MM.1S (cell line): ENCODE data around the gene GNLY.
"Not testable (repeated sequence)": the region's sequence is repeated elsewhere in the genome, so short reads cannot be mapped to it uniquely, and the experiment has no call there.

Source experiments
- DNase-seq: peaks from one replicate; pipeline ENCODE4 v3.0.0-alpha.2; 2015
- H2AFZ ChIP-seq: fragments of 300-600 bp; sonication (generic); 2 replicates; pipeline ENCODE4 v1.6.0; 2016; ENCODE audit warnings: antibody characterized with exemption, low read length
- H3F3A ChIP-seq: fragments of 300-600 bp; sonication (generic); 2 replicates; pipeline ENCODE4 v1.6.1; 2016; ENCODE audit warnings: mild to moderate bottlenecking, antibody characterized with exemption, low read length, moderate library complexity, mixed read lengths; ENCODE audit not compliant: insufficient read depth
- H3K27ac ChIP-seq: fragments of 300-600 bp; sonication (generic); 2 replicates; pipeline ENCODE4 v1.5.1; 2016; ENCODE audit warnings: mild to moderate bottlenecking, low read length
- H3K27me3 ChIP-seq: fragments of 300-600 bp; sonication (generic); replicated peaks from 2 replicates; pipeline ENCODE4 v1.6.0; 2016; ENCODE audit warnings: low read length; ENCODE audit not compliant: insufficient read depth
- H3K36me3 ChIP-seq: fragments of 300-600 bp; sonication (generic); replicated peaks from 2 replicates; pipeline ENCODE4 v1.6.1; 2016; ENCODE audit warnings: mild to moderate bottlenecking, low read length, mixed read lengths; ENCODE audit not compliant: insufficient read depth
- H3K4me1 ChIP-seq: fragments of 300-600 bp; sonication (generic); 2 replicates; pipeline ENCODE4 v1.6.1; 2016; ENCODE audit warnings: low read length, mixed read lengths
- H3K4me2 ChIP-seq: fragments of 300-600 bp; sonication (generic); 2 replicates; pipeline ENCODE4 v1.6.0; 2016; ENCODE audit warnings: low read depth, low read length
- H3K4me3 ChIP-seq: fragments of 300-600 bp; sonication (generic); 2 replicates; pipeline ENCODE4 v1.5.1; 2016; ENCODE audit warnings: low read length, mixed read lengths
- H3K79me2 ChIP-seq: fragments of 300-600 bp; sonication (generic); 2 replicates; pipeline ENCODE4 v1.6.1; 2016; ENCODE audit warnings: mixed run types, low read length, mixed read lengths
- H3K9ac ChIP-seq: fragments of 300-600 bp; sonication (generic); 2 replicates; pipeline ENCODE4 v1.6.1; 2016; ENCODE audit warnings: low read length, mixed read lengths
- H3K9me2 ChIP-seq: fragments of 300-600 bp; sonication (generic); replicated peaks from 2 replicates; pipeline ENCODE4 v1.6.1; 2016; ENCODE audit warnings: mild to moderate bottlenecking, low read length, mixed read lengths; ENCODE audit not compliant: insufficient read depth
- H3K9me3 ChIP-seq: fragments of 300-600 bp; sonication (generic); replicated peaks from 2 replicates; pipeline ENCODE4 v1.6.1; 2016; ENCODE audit warnings: mild to moderate bottlenecking, low read length, mixed read lengths; ENCODE audit not compliant: insufficient read depth
- H4K20me1 ChIP-seq: fragments of 300-600 bp; sonication (generic); 2 replicates; pipeline ENCODE4 v1.6.1; 2016; ENCODE audit warnings: mild to moderate bottlenecking, low read length, moderate library complexity, mixed read lengths; ENCODE audit not compliant: insufficient read depth
- CTCF ChIP-seq: fragments of 300-600 bp; sonication (generic); IDR thresholded peaks from 2 replicates; pipeline ENCODE4 v1.5.1; 2016; ENCODE audit warnings: antibody characterized with exemption, low read length, mixed read lengths
- EZH2 ChIP-seq: fragments of 300-600 bp; sonication (generic); optimal IDR thresholded peaks from 2 replicates; pipeline ENCODE3; 2017; ENCODE audit warnings: low read depth, mild to moderate bottlenecking, antibody characterized with exemption, low read length, mixed read lengths
- EZH2phosphoT487 ChIP-seq: fragments of 300-600 bp; sonication (generic); IDR thresholded peaks from 2 replicates; pipeline ENCODE4 v1.6.1; 2018; ENCODE audit warnings: antibody characterized with exemption, low read length

Gene GNLY

GRCh38 chr2:85668857-85669142, 25.4 kb upstream of the GNLY start:
- no peak overlapping the region for H3K9ac ChIP-seq

GRCh38 chr2:85669549-85669948, 24.6 kb upstream of the GNLY start:
- H3K9me3 ChIP-seq: no peaks in the 10 kb centered on the region
- no peaks in the 10 kb centered on the region for H3K36me3 ChIP-seq
- no peak for TF ChIP-seq CTCF
- TF ChIP-seq EZH2phosphoT487: no peak
- TF ChIP-seq EZH2: no peak
- no peaks in the 10 kb centered on the region; the same call in 1 of the 2 replicates for H3K4me1 ChIP-seq
- H3K27ac ChIP-seq: no peak overlapping the region
- H3K9me2 ChIP-seq: no peaks in the 10 kb centered on the region
- no peaks in the 10 kb centered on the region for H3K79me2 ChIP-seq
- H3K4me2 ChIP-seq: no peak overlapping the region
- DNase-seq: no peak
- H4K20me1 ChIP-seq: no peaks in the 10 kb centered on the region
- H3K9ac ChIP-seq: no peak overlapping the region
- no peaks in the 10 kb centered on the region for H3F3A ChIP-seq
- no peaks in the 10 kb centered on the region for H3K27me3 ChIP-seq
- H3K4me3 ChIP-seq: no peak overlapping the region
- 0 out of 2 replicates have a peak overlapping the region, but pooled peaks have one; percentile 31 for H2AFZ ChIP-seq

More at GRCh38 chr2:85668857-85669142, 25.4 kb upstream of the GNLY start:
- H2AFZ ChIP-seq: no peak overlapping the region
- H3K9me2 ChIP-seq: no peaks in the 10 kb centered on the region
- TF ChIP-seq CTCF: no peak
- TF ChIP-seq EZH2phosphoT487: no peak
- TF ChIP-seq EZH2: no peak
- no peaks in the 10 kb centered on the region for H3K79me2 ChIP-seq
- no peaks in the 10 kb centered on the region; the same call in 1 of the 2 replicates for H3K4me1 ChIP-seq
- no peaks in the 10 kb centered on the region for H3K9me3 ChIP-seq
- H3F3A ChIP-seq: no peaks in the 10 kb centered on the region
- H3K4me2 ChIP-seq: no peak overlapping the region
- DNase-seq: no peak
- no peak overlapping the region for H3K4me3 ChIP-seq
- no peaks in the 10 kb centered on the region for H4K20me1 ChIP-seq
- no peaks in the 10 kb centered on the region for H3K36me3 ChIP-seq
- no peaks in the 10 kb centered on the region for H3K27me3 ChIP-seq
- H3K27ac ChIP-seq: no peak overlapping the region

GRCh38 chr2:85670416-85670815, 23.7 kb upstream of the GNLY start:
- H3K9me2 ChIP-seq, H3K9me3 ChIP-seq, H4K20me1 ChIP-seq: not testable (repeated sequence)

GRCh38 chr2:85672456-85672855, 21.7 kb upstream of the GNLY start:
- no peak overlapping the region for H3K4me2 ChIP-seq
- no peak for DNase-seq
- TF ChIP-seq EZH2 (no peak), CTCF (no peak), EZH2phosphoT487 (no peak)
- H3K27me3 ChIP-seq: no peaks in the 10 kb centered on the region
- no peaks in the 10 kb centered on the region for H4K20me1 ChIP-seq
- no peak overlapping the region for H3K4me3 ChIP-seq
- no peaks in the 10 kb centered on the region; the same call in 1 of the 2 replicates for H3K4me1 ChIP-seq
- H3K9ac ChIP-seq: no peak overlapping the region
- no peaks in the 10 kb centered on the region for H3K36me3 ChIP-seq
- no peaks in the 10 kb centered on the region for H3F3A ChIP-seq
- H2AFZ ChIP-seq: no peak overlapping the region
- no peaks in the 10 kb centered on the region for H3K9me2 ChIP-seq
- H3K79me2 ChIP-seq: no peaks in the 10 kb centered on the region
- no peak overlapping the region for H3K27ac ChIP-seq
- H3K9me3 ChIP-seq: no peaks in the 10 kb centered on the region

More at GRCh38 chr2:85670416-85670815, 23.7 kb upstream of the GNLY start:
- not testable (repeated sequence) for H3K4me2 ChIP-seq, H3K4me1 ChIP-seq, H3K9ac ChIP-seq, H3K4me3 ChIP-seq, H3F3A ChIP-seq, H3K79me2 ChIP-seq, H3K27me3 ChIP-seq, H3K36me3 ChIP-seq, H2AFZ ChIP-seq, H3K27ac ChIP-seq, DNase-seq
